Keratinocyte (primary cell): ENCODE results near the gene HSFX4. TPM values are rescaled to one million over a fixed set of nuclear protein-coding genes. Genes with fewer than 3 reads are reported as not detected.

Source experiments
- DNase-seq: peaks from one replicate; pipeline ENCODE4 v3.0.0-alpha.2; 2011; ENCODE audit warnings: low read depth, missing footprints, low spot score
- FAIRE-seq: peaks from 2 replicates; lab custom pipeline; 2011; peaks lifted over from hg19 to GRCh38; lab: Jason Lieb, UNC
- H2AFZ ChIP-seq: 2 replicates; pipeline ENCODE4 v1.6.0; 2012; ENCODE audit warnings: low read length, control low read depth, inconsistent platforms; ENCODE audit not compliant: control insufficient read depth
- H3K27ac ChIP-seq: 2 replicates; pipeline ENCODE4 v1.5.1; 2011; ENCODE audit warnings: low read length; ENCODE audit not compliant: control insufficient read depth, insufficient read depth
- H3K27me3 ChIP-seq: 3 replicates; pipeline ENCODE4 v1.6.0; 2011; ENCODE audit warnings: low read length; ENCODE audit not compliant: control insufficient read depth, insufficient read depth; ENCODE audit errors: extremely low read depth
- H3K36me3 ChIP-seq, 2 experiments: 2 replicates in 1 of 2; 3 replicates in 1 of 2; pipeline ENCODE4 v1.5.1; 2011; ENCODE audit warnings: low read length in 2 of 2, mild to moderate bottlenecking in 1 of 2; ENCODE audit not compliant: control insufficient read depth in 2 of 2, insufficient read depth in 2 of 2; ENCODE audit errors: extremely low read depth in 1 of 2
- H3K4me1 ChIP-seq: 3 replicates; pipeline ENCODE4 v1.5.1; 2011; ENCODE audit warnings: low read length; ENCODE audit not compliant: control insufficient read depth, insufficient read depth; ENCODE audit errors: extremely low read depth
- H3K4me2 ChIP-seq: 3 replicates; pipeline ENCODE4 v1.6.0; 2011; ENCODE audit warnings: low read depth, low read length; ENCODE audit not compliant: control insufficient read depth, insufficient read depth; ENCODE audit errors: extremely low read depth
- H3K4me3 ChIP-seq, 3 experiments: fragments of 200-600 bp in 1 of 3; sonication (generic) in 1 of 3; 2 replicates in 2 of 3; 3 replicates in 1 of 3; pipeline ENCODE4 v1.5.1; 2011 to 2016; ENCODE audit warnings: low read length in 3 of 3, mild to moderate bottlenecking in 3 of 3, control low read depth in 2 of 3, inconsistent platforms in 1 of 3, low read depth in 1 of 3, mixed read lengths in 1 of 3, mixed run types in 1 of 3, moderate library complexity in 1 of 3; ENCODE audit not compliant: control insufficient read depth in 2 of 3, insufficient read depth in 2 of 3; ENCODE audit errors: extremely low read depth in 1 of 3
- H3K79me2 ChIP-seq: 2 replicates; pipeline ENCODE4 v1.6.0; 2012; ENCODE audit warnings: low read length; ENCODE audit not compliant: control insufficient read depth, insufficient read depth
- H3K9ac ChIP-seq: 3 replicates; pipeline ENCODE4 v1.6.0; 2011; ENCODE audit warnings: low read length; ENCODE audit not compliant: control insufficient read depth, insufficient read depth; ENCODE audit errors: extremely low read depth
- H3K9me1 ChIP-seq: 3 replicates; pipeline ENCODE4 v1.6.0; 2011; ENCODE audit warnings: low read length; ENCODE audit not compliant: control insufficient read depth, insufficient read depth; ENCODE audit errors: extremely low read depth
- H3K9me3 ChIP-seq: 2 replicates; pipeline ENCODE4 v1.5.1; 2012; ENCODE audit warnings: low read depth, low read length; ENCODE audit not compliant: control insufficient read depth
- H4K20me1 ChIP-seq: 3 replicates; pipeline ENCODE4 v1.6.0; 2011; ENCODE audit warnings: low read length; ENCODE audit not compliant: control insufficient read depth, insufficient read depth; ENCODE audit errors: extremely low read depth
- CTCF ChIP-seq, 3 experiments: IDR thresholded peaks in 1 of 3; conservative IDR thresholded peaks in 1 of 3; optimal IDR thresholded peaks in 1 of 3; 2 replicates in 2 of 3; 3 replicates in 1 of 3; pipeline versions ENCODE3 to v1.5.1; 2011; ENCODE audit warnings: low read length in 3 of 3, mild to moderate bottlenecking in 3 of 3, moderate library complexity in 2 of 3, control low read depth in 1 of 3, inconsistent platforms in 1 of 3; ENCODE audit not compliant: insufficient read depth in 2 of 3; ENCODE audit errors: extremely low read depth in 1 of 3
- EZH2 ChIP-seq: IDR thresholded peaks from one replicate; pipeline ENCODE4 v1.6.1; 2012; ENCODE audit warnings: inconsistent platforms, mild to moderate bottlenecking, low read length, moderate library complexity
- dilution Hi-C: fragments of 300-500 bp; cut with MboI; formaldehyde crosslinking; loops from one replicate; pipeline ENCODE4 v1.7.0; 2020; ENCODE audit warnings: low sequenced_read_pairs; ENCODE audit not compliant: extremely low pct_ligation_motif_present
- polyA plus RNA-seq, 5 experiments: library from polyadenylated mRNA; depleted of rRNA in 3 of 5; stranded (reverse) in 3 of 5; stranded (forward) in 1 of 5; unstranded in 1 of 5; fragments of >200 nt; gene quantifications; 1 replicate in 1 of 5; 2 replicates in 3 of 5; 3 replicates in 1 of 5; pipeline versions ENCODE4 v1.2.1 to v1.2.3, GENCODE V29; 2011 to 2012; ENCODE audit warnings: missing spikeins in 2 of 5, low read depth in 1 of 5, low replicate concordance in 1 of 5

Gene HSFX4
- polyA plus RNA-seq, 1 donor (not counting 4 experiments of a cell fraction or from before 2014, with no cell fraction given): not detected

- no peaks in the 10 kb centered on the region for H3K36me3 ChIP-seq
- H2AFZ ChIP-seq: no peak overlapping the region
- H3K4me3 ChIP-seq: no peak overlapping the region
- H3K9me3 ChIP-seq: no peaks in the 10 kb centered on the region
- no peaks in the 10 kb centered on the region for H3K4me1 ChIP-seq
- TF ChIP-seq EZH2 (no peak), CTCF (optimal IDR thresholded peaks at IDR 0.05 in 1 of 3, IDR thresholded peaks at IDR 0.05 in 1 of 3, conservative IDR thresholded peaks at IDR 0.05 in 1 of 3; ENCODE audit: extremely low read depth in 1 of 3, insufficient read depth in 2 of 3, low read length in 3 of 3) (peak; percentile 79 to 94 (median 80))
- FAIRE-seq (peak; percentile 74), DNase-seq (no peak)
- no peaks in the 10 kb centered on the region for H3K27me3 ChIP-seq
- H3K4me2 ChIP-seq: no peak overlapping the region
- H3K9ac ChIP-seq: no peak overlapping the region
- no peak overlapping the region for H3K27ac ChIP-seq
- no peaks in the 10 kb centered on the region for H3K9me1 ChIP-seq
- no peaks in the 10 kb centered on the region for H4K20me1 ChIP-seq
- dilution Hi-C loops: no loop called here
- no peaks in the 10 kb centered on the region for H3K79me2 ChIP-seq
These were observed 33.7 kb downstream of the HSFX4 start for GRCh38 chrX:149962859-149963757.

GRCh38 chrX:149979126-149979644 is 49.8 kb downstream of the HSFX4 start:
- no peak for DNase-seq
- no peaks in the 10 kb centered on the region for H4K20me1 ChIP-seq
- no peak overlapping the region for H3K4me3 ChIP-seq
- H3K4me1 ChIP-seq: no peaks in the 10 kb centered on the region
- no peaks in the 10 kb centered on the region for H3K79me2 ChIP-seq
- no peaks in the 10 kb centered on the region for H3K36me3 ChIP-seq
- no peak overlapping the region for H3K4me2 ChIP-seq
- H3K27ac ChIP-seq: no peak overlapping the region
- no peaks in the 10 kb centered on the region for H3K9me1 ChIP-seq
- no peak overlapping the region for H2AFZ ChIP-seq
- no peak for TF ChIP-seq CTCF (optimal IDR thresholded peaks at IDR 0.05 in 1 of 3, IDR thresholded peaks at IDR 0.05 in 1 of 3, conservative IDR thresholded peaks at IDR 0.05 in 1 of 3; ENCODE audit: extremely low read depth in 1 of 3, insufficient read depth in 2 of 3, low read length in 3 of 3)
- no peak for TF ChIP-seq EZH2
- H3K9me3 ChIP-seq: no peaks in the 10 kb centered on the region
- no peak overlapping the region for H3K9ac ChIP-seq
- dilution Hi-C loops: no loop called here
- no peak for FAIRE-seq
- H3K27me3 ChIP-seq: no peaks in the 10 kb centered on the region

Other genes with a start within 250 kb of the HSFX4 start
- gene MAGEA11, start 217.5 kb upstream of the HSFX4 start, polyA plus RNA-seq: not detected in 3 replicates
- 0.23 TPM in 1 of 3 replicates, not detected in the others for gene HSFX1, start 155.5 kb upstream of the HSFX4 start, polyA plus RNA-seq
- not detected in 3 replicates for gene MAGEA9, start 147.6 kb upstream of the HSFX4 start, polyA plus RNA-seq
- gene MAGEA8, start 48.4 kb upstream of the HSFX4 start, polyA plus RNA-seq: not detected in 3 replicates
- gene EOLA2, start 8.9 kb downstream of the HSFX4 start, polyA plus RNA-seq: 35.5 to 45.2 TPM (median 39.2 TPM) in 3 replicates